ENCODE data around the gene BRSK2. TPM values are rescaled to one million over a fixed set of nuclear protein-coding genes. Genes with fewer than 3 reads are reported as not detected.

The BRSK2 gene
- total RNA-seq, 1 donor, result under 0.01 TPM

DNA sequence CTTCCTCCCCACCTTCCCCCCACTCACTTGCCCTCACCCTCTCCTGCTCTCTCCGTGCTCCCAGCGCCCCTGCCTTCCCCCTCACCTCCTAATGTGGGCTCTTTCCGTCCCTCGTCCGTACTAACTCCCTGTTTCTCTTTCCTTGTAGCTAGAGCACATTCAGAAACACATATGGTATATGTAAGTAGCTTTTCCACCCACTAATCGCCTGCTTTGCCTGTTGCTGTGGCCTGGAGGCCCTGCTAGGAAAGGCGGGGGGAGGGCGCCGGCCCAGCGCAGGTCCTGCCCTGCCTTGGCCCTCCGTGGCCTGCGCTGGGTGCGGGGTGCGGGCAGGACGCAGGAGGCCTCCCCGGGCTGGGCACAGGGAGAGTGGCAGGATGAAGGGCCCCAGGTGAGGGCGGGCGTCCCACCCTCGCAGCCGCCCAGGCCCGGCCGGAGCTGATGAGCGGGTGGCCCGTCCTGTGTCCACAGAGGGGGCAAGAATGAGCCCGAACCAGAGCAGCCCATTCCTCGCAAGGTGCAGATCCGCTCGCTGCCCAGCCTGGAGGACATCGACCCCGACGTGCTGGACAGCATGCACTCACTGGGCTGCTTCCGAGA, 55.2 kb downstream of the BRSK2 start:
- no peak for DNase-seq (ENCODE audit: low read depth)
- TF ChIP-seq CTCF (IDR thresholded peaks at IDR 0.05; ENCODE audit: insufficient read depth, low read depth, low read length), result no peak
- no peak overlapping the region for H3K4me3 ChIP-seq (ENCODE audit: low read depth, low read length)

DNA sequence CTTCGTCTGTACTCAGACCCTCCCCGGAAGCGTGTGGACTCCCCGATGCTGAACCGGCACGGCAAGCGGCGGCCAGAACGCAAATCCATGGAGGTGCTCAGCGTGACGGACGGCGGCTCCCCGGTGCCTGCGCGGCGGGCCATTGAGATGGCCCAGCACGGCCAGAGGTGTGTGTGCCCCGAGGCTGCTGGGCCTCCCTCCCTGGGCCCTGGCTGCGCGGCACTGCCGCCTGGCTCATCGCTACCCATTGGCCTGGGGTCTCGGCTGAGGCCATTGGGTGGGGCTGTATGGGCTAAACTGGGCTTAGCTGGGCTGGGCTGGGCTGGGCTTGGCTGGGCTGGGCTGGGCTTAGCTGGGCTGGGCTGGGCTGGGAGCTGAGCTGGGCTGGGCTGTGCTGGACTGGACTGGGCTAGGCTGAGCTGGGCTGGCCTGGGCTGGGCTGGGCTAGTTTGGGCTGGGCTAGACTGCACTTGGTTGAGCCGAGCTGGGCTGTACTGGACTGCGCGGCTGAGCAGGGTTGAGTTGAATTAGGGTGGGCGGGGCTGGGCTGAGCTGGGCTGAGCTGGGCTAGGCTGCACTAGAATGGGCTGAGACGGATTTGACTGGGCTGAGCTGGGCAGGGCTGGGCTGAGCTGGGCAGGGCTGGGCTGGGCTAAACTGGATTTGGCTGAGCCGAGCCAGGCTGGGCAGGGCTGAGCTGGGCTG, 56.2 kb downstream of the BRSK2 start:
- no peak for DNase-seq (ENCODE audit: low read depth)
- no peak for TF ChIP-seq CTCF (IDR thresholded peaks at IDR 0.05; ENCODE audit: insufficient read depth, low read depth, low read length)
- H3K4me3 ChIP-seq (ENCODE audit: low read depth, low read length), result no peak overlapping the region

- H3K4me3 ChIP-seq (ENCODE audit: low read depth, low read length), result no peak overlapping the region
- TF ChIP-seq CTCF (IDR thresholded peaks at IDR 0.05; ENCODE audit: insufficient read depth, low read depth, low read length), result no peak
- DNase-seq (ENCODE audit: low read depth), result no peak
Measured at GRCh38 chr11:1446623-1447022, 56.9 kb downstream of the BRSK2 start.

GRCh38 chr11:1447845-1448825, 58.4 kb downstream of the BRSK2 start:
- no peak overlapping the region for H3K4me3 ChIP-seq (ENCODE audit: low read depth, low read length)
- TF ChIP-seq CTCF (IDR thresholded peaks at IDR 0.05; ENCODE audit: insufficient read depth, low read depth, low read length), result no peak
- no peak for DNase-seq (ENCODE audit: low read depth)

DNA sequence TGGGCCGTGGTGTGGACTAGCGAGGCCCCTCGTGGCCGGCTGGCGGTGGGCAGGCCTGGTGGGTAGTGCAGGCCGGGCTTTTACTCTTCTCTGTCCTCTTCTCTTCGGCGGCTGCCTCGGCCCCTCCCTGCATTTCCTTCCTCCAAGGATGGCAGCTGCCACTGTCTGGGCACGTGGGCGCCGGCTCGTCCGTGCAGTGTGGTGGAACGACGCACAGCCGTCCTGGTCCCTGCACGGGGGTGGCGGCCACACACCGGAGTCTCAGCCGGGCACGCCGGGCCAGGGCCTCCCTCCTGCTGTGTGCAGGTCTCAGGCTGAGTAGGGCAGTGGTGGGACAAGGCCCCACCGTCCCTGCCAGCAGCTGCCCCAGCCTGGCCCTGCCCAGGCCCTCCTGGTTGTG, 59.1 kb downstream of the BRSK2 start:
- no peak for DNase-seq (ENCODE audit: low read depth)
- no peak for TF ChIP-seq CTCF (IDR thresholded peaks at IDR 0.05; ENCODE audit: insufficient read depth, low read depth, low read length)
- H3K4me3 ChIP-seq (ENCODE audit: low read depth, low read length), result no peak overlapping the region

- DNase-seq (ENCODE audit: low read depth), result no peak
- TF ChIP-seq CTCF (IDR thresholded peaks at IDR 0.05; ENCODE audit: insufficient read depth, low read depth, low read length), result no peak
- H3K4me3 ChIP-seq (ENCODE audit: low read depth, low read length), result no peak overlapping the region
Measured at GRCh38 chr11:1449490-1450243, 59.9 kb downstream of the BRSK2 start.

All from fibroblast of villous mesenchyme (primary cell).